ENCODE data around the gene KLRD1.

KLRD1 gene

GRCh38 chr12:10305411-10305810, 2.3 kb upstream of the KLRD1 start:
- no peak for TF ChIP-seq GATA2 (IDR thresholded peaks at IDR 0.05; ENCODE audit: low read depth, low read length)
- no peak for TF ChIP-seq GATA3 (IDR thresholded peaks at IDR 0.05; ENCODE audit: low read depth, low read length)

GRCh38 chr12:10310926-10311720, 3.5 kb downstream of the KLRD1 start:
- TF ChIP-seq GATA3 (IDR thresholded peaks at IDR 0.05; ENCODE audit: low read depth, low read length): no peak
- no peak for TF ChIP-seq GATA2 (IDR thresholded peaks at IDR 0.05; ENCODE audit: low read depth, low read length)

GRCh38 chr12:10319388-10319787, 11.7 kb downstream of the KLRD1 start:
- TF ChIP-seq GATA2 (IDR thresholded peaks at IDR 0.05; ENCODE audit: low read depth, low read length) (no peak), GATA3 (IDR thresholded peaks at IDR 0.05; ENCODE audit: low read depth, low read length) (no peak)

DNA sequence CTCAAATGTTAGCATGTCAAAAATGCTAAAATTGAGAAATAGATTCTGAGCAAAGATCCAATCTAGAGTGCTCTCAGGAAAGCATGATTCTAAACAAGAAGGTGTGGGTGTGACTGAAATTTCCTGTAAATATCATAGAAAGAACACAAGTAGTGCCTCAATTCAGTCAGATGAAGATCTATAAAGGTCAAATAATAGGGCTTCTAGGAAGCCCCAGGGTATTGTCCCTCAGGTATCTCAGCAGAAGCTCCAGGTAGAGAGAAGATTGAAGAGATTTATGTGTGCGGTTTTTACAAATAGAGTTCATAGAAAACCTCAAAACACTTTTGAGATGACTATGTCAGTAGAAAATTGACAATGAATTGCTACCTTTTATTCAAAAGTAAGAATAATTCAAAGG, 13.0 kb downstream of the KLRD1 start:
- no peak for TF ChIP-seq GATA3 (IDR thresholded peaks at IDR 0.05; ENCODE audit: low read depth, low read length)
- TF ChIP-seq GATA2 (IDR thresholded peaks at IDR 0.05; ENCODE audit: low read depth, low read length): no peak

GRCh38 chr12:10331642-10332239, 24.1 kb downstream of the KLRD1 start:
- TF ChIP-seq GATA3 (IDR thresholded peaks at IDR 0.05; ENCODE audit: low read depth, low read length): no peak
- TF ChIP-seq GATA2 (IDR thresholded peaks at IDR 0.05; ENCODE audit: low read depth, low read length): no peak

DNA sequence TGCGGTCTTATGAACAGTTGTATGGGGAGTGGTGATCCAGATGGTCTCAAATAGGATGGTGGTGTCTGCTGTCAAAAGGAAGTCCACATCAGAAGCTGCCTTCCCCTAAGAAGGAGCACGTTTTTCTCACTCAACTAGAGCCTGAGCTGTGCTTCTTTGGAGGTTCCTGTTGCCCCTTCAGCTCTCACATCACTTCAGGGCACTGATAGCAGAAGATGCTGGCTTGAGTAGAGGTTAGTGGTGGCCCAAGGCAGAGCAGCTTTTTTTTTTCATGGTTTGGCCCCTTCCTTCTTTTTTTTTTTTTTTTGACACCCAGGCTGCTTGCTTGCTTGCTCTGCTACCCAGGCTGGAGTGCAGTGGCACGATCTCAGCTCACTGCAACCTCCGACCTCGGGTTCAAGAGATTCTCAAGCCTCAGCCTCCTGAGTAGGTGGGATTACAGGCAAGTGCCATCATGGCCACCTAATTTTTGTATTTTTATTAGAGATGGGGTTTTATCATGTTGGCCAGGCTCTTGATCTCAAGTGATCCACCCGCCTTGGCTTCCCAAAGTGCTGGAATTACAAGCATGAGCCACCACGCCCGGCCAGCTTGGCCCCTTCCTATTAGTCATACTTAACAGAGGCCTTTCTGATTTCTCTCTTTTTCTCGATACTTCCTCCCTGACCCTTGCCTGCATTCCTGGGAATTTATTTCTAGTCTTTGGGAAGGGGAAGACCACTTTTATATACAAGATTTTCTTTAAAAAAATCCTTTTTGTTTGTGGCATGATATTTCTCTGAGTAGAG, 31.6 kb downstream of the KLRD1 start:
- no peak for TF ChIP-seq GATA3 (IDR thresholded peaks at IDR 0.05; ENCODE audit: low read depth, low read length)
- no peak for TF ChIP-seq GATA2 (IDR thresholded peaks at IDR 0.05; ENCODE audit: low read depth, low read length)

- TF ChIP-seq GATA3 (IDR thresholded peaks at IDR 0.05; ENCODE audit: low read depth, low read length) (no peak), GATA2 (IDR thresholded peaks at IDR 0.05; ENCODE audit: low read depth, low read length) (no peak)
Observed at GRCh38 chr12:10341892-10342509, 34.3 kb downstream of the KLRD1 start.

- no peak for TF ChIP-seq GATA2 (IDR thresholded peaks at IDR 0.05; ENCODE audit: low read depth, low read length)
- TF ChIP-seq GATA3 (IDR thresholded peaks at IDR 0.05; ENCODE audit: low read depth, low read length): no peak
Observed at GRCh38 chr12:10354071-10354470, 46.4 kb downstream of the KLRD1 start.

GRCh38 chr12:10354502-10354901, 46.8 kb downstream of the KLRD1 start:
- TF ChIP-seq GATA3 (IDR thresholded peaks at IDR 0.05; ENCODE audit: low read depth, low read length) (no peak), GATA2 (IDR thresholded peaks at IDR 0.05; ENCODE audit: low read depth, low read length) (no peak)

- TF ChIP-seq GATA2 (IDR thresholded peaks at IDR 0.05; ENCODE audit: low read depth, low read length) (no peak), GATA3 (IDR thresholded peaks at IDR 0.05; ENCODE audit: low read depth, low read length) (no peak)
Observed at GRCh38 chr12:10358131-10358530, 50.5 kb downstream of the KLRD1 start.

- TF ChIP-seq GATA3 (IDR thresholded peaks at IDR 0.05; ENCODE audit: low read depth, low read length): no peak
- no peak for TF ChIP-seq GATA2 (IDR thresholded peaks at IDR 0.05; ENCODE audit: low read depth, low read length)
Observed at GRCh38 chr12:10358969-10359368, 51.3 kb downstream of the KLRD1 start.

GRCh38 chr12:10361084-10361483, 53.4 kb downstream of the KLRD1 start:
- TF ChIP-seq GATA3 (IDR thresholded peaks at IDR 0.05; ENCODE audit: low read depth, low read length): no peak
- no peak for TF ChIP-seq GATA2 (IDR thresholded peaks at IDR 0.05; ENCODE audit: low read depth, low read length)

- no peak for TF ChIP-seq GATA2 (IDR thresholded peaks at IDR 0.05; ENCODE audit: low read depth, low read length)
- TF ChIP-seq GATA3 (IDR thresholded peaks at IDR 0.05; ENCODE audit: low read depth, low read length): no peak
Observed at GRCh38 chr12:10361622-10362021, 54.0 kb downstream of the KLRD1 start.

DNA sequence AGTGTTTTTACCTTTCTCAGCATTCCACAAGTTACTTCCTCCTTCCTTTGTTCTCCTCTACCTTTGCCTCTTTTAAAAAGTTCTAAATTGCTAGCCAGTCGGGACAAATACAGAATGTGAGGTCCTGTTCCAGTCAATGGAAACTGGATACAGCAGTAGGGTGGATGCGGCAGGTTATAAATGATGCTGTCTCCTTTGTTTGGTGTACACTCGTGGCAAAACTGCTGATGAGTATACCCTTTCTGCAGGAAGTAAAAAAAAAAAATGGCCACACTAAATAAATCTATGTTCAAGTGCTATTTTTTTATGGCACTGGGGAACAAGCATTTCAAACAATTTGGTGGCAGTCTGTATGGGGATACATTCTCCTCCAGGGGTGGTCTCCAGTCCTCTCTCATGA, 54.7 kb downstream of the KLRD1 start:
- no peak for TF ChIP-seq GATA3 (IDR thresholded peaks at IDR 0.05; ENCODE audit: low read depth, low read length)
- TF ChIP-seq GATA2 (IDR thresholded peaks at IDR 0.05; ENCODE audit: low read depth, low read length): no peak
